ENCODE results near the gene JPH2. TPM values are rescaled to one million over a fixed set of nuclear protein-coding genes. Genes with fewer than 3 reads are reported as not detected.

The JPH2 gene
- total RNA-seq, 1 donor from 2014 or later = 14.2 TPM

- Mint-ChIP-seq H3K36me3 (ENCODE audit: unreplicated experiment) (peaks cover 9% of the 10 kb centered on the region), H3K4me1 (ENCODE audit: unreplicated experiment) (peaks cover 10% of the 10 kb centered on the region), H3K27ac (ENCODE audit: unreplicated experiment) (no peak overlapping the region), H3K9me3 (ENCODE audit: unreplicated experiment) (no peaks in the 10 kb centered on the region), H3K4me3 (ENCODE audit: unreplicated experiment) (no peak overlapping the region), H3K27me3 (ENCODE audit: unreplicated experiment) (no peaks in the 10 kb centered on the region)
- no peak for DNase-seq (ENCODE audit: extremely low spot score, unreplicated experiment)
- TF ChIP-seq, protein P1, sequence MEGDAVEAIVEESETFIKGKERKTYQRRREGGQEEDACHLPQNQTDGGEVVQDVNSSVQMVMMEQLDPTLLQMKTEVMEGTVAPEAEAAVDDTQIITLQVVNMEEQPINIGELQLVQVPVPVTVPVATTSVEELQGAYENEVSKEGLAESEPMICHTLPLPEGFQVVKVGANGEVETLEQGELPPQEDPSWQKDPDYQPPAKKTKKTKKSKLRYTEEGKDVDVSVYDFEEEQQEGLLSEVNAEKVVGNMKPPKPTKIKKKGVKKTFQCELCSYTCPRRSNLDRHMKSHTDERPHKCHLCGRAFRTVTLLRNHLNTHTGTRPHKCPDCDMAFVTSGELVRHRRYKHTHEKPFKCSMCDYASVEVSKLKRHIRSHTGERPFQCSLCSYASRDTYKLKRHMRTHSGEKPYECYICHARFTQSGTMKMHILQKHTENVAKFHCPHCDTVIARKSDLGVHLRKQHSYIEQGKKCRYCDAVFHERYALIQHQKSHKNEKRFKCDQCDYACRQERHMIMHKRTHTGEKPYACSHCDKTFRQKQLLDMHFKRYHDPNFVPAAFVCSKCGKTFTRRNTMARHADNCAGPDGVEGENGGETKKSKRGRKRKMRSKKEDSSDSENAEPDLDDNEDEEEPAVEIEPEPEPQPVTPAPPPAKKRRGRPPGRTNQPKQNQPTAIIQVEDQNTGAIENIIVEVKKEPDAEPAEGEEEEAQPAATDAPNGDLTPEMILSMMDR (IDR thresholded peaks at IDR 0.05) = no peak
Measured at GRCh38 chr20:44222633-44223368, 35.8 kb upstream of the JPH2 start.

GRCh38 chr20:44222027-44222426 is 35.0 kb upstream of the JPH2 start:
- Mint-ChIP-seq H3K4me3 (ENCODE audit: unreplicated experiment) (no peak overlapping the region), H3K27ac (ENCODE audit: unreplicated experiment) (no peak overlapping the region), H3K27me3 (ENCODE audit: unreplicated experiment) (no peaks in the 10 kb centered on the region), H3K4me1 (ENCODE audit: unreplicated experiment) (peaks cover 12% of the 10 kb centered on the region), H3K9me3 (ENCODE audit: unreplicated experiment) (no peaks in the 10 kb centered on the region), H3K36me3 (ENCODE audit: unreplicated experiment) (peaks cover 9% of the 10 kb centered on the region)
- DNase-seq (ENCODE audit: extremely low spot score, unreplicated experiment) = no peak
- TF ChIP-seq, protein P1 (IDR thresholded peaks at IDR 0.05) = no peak

DNA sequence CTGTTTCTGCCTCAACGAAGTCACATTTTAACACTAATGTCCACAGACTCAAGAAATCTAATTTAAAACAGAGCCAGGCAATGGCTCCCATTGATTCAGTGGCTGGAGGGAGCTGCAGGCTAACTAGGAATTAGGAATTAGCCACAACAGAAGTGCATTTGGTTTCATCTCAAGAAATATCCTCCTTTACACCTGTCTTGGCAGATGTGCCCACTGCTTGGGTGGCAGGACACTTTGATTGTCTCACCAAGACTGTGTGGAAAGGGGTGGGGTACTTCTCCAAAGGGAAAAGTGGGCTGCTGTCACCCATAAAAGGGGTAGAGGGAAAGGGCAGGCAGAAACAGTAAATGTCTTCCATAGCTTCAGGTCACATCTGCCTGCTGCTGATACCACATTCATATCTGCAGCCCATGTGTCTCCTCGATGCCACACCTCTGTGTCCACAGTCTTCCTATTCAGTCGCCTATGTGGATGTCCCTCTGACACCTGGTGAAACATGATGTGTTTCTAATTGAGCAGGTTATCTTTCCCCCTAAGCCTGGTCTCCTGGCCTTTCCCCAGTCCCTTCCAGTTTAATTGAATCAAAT is 34.5 kb upstream of the JPH2 start:
- DNase-seq (ENCODE audit: extremely low spot score, unreplicated experiment) = no peak
- Mint-ChIP-seq H3K4me3 (ENCODE audit: unreplicated experiment) (no peak overlapping the region), H3K36me3 (ENCODE audit: unreplicated experiment) (peaks cover 9% of the 10 kb centered on the region), H3K27me3 (ENCODE audit: unreplicated experiment) (no peaks in the 10 kb centered on the region), H3K9me3 (ENCODE audit: unreplicated experiment) (no peaks in the 10 kb centered on the region), H3K27ac (ENCODE audit: unreplicated experiment) (no peak overlapping the region), H3K4me1 (ENCODE audit: unreplicated experiment) (peaks cover 12% of the 10 kb centered on the region)
- TF ChIP-seq, protein P1 (IDR thresholded peaks at IDR 0.05) = no peak

DNA sequence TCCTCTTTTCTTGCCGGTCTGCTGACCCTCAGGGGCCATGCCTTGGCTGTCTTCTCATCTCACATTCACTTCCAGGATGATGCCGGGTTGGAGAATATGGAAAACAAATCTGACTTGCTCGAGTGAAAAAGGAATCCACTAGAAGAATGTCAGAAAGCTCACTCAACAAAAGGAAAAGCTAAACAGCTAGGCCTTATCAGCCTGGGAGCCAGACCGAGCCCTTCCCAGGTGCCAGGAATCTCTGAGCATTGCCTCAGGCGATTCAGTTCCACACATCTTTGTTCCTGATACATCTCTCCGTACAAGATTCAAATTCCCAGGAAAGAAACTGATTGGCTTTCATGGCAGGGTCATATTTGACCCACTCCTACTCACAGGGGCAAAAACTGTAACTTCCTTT is 32.8 kb upstream of the JPH2 start:
- Mint-ChIP-seq H3K27ac (ENCODE audit: unreplicated experiment) (no peak overlapping the region), H3K4me3 (ENCODE audit: unreplicated experiment) (no peak overlapping the region), H3K9me3 (ENCODE audit: unreplicated experiment) (no peaks in the 10 kb centered on the region), H3K36me3 (ENCODE audit: unreplicated experiment) (peaks cover 16% of the 10 kb centered on the region), H3K27me3 (ENCODE audit: unreplicated experiment) (no peaks in the 10 kb centered on the region), H3K4me1 (ENCODE audit: unreplicated experiment) (peaks cover 16% of the 10 kb centered on the region)
- TF ChIP-seq, protein P1 (IDR thresholded peaks at IDR 0.05) = no peak
- no peak for DNase-seq (ENCODE audit: extremely low spot score, unreplicated experiment)

GRCh38 chr20:44219170-44219730 is 32.3 kb upstream of the JPH2 start:
- Mint-ChIP-seq H3K4me1 (ENCODE audit: unreplicated experiment) (peaks cover 16% of the 10 kb centered on the region), H3K9me3 (ENCODE audit: unreplicated experiment) (no peaks in the 10 kb centered on the region), H3K36me3 (ENCODE audit: unreplicated experiment) (peaks cover 16% of the 10 kb centered on the region), H3K27ac (ENCODE audit: unreplicated experiment) (no peak overlapping the region), H3K4me3 (ENCODE audit: unreplicated experiment) (no peak overlapping the region), H3K27me3 (ENCODE audit: unreplicated experiment) (no peaks in the 10 kb centered on the region)
- TF ChIP-seq, protein P1 (IDR thresholded peaks at IDR 0.05) = no peak
- no peak for DNase-seq (ENCODE audit: extremely low spot score, unreplicated experiment)
